IMR-90 (cell line): ENCODE data around the gene HCRTR1. TPM values are rescaled to one million over a fixed set of nuclear protein-coding genes. Genes with fewer than 3 reads are reported as not detected.

Experiments
- ATAC-seq: fragments of 200-7000 bp; cut with Tn5 transposase; 2 replicates; pipeline ENCODE4 v1.9.1; 2020; ENCODE audit warnings: low read depth, mild to moderate bottlenecking, moderate library complexity
- BruUV-seq: library from RNA; stranded (reverse); fragments of 400-500 nt; replicated peaks from 2 replicates; lab custom pipeline; 2021; lab: Mats Ljungman, UMichigan
- CTCF ChIA-PET: fragments of 300-600 bp; formaldehyde crosslinking; extraction: SDS; loops from one replicate; lab custom pipeline; 2021; ENCODE audit warnings: antibody characterized with exemption; lab: Yijun Ruan, JAX
- POLR2A ChIA-PET: fragments of 300-600 bp; sonication (Branson Sonifier 250); formaldehyde crosslinking; loops from one replicate; lab custom pipeline; 2022; ENCODE audit warnings: antibody characterized with exemption; ENCODE audit not compliant: unreplicated experiment; lab: Charles Lee
- DNase-seq: peaks from one replicate; pipeline ENCODE4 v3.0.0; 2013
- H2AFZ ChIP-seq: replicated peaks from 2 replicates; pipeline ENCODE3; 2013; ENCODE audit warnings: low read length, mild to moderate bottlenecking; ENCODE audit not compliant: poor library complexity
- H2AK5ac ChIP-seq: 2 replicates; pipeline ENCODE4 v1.6.1; 2013; ENCODE audit warnings: low read depth, low read length, inconsistent platforms
- H2AK9ac ChIP-seq: replicated peaks from 2 replicates; pipeline ENCODE3; 2013; ENCODE audit warnings: mild to moderate bottlenecking, low read depth, low read length, moderate library complexity; ENCODE audit not compliant: poor library complexity
- H2BK120ac ChIP-seq: 2 replicates; pipeline ENCODE4 v1.6.1; 2013; ENCODE audit warnings: low read depth, low read length, inconsistent platforms
- H2BK15ac ChIP-seq: 3 replicates; pipeline ENCODE4 v1.6.1; 2013; ENCODE audit warnings: low read depth, low read length, inconsistent platforms
- H2BK20ac ChIP-seq: 2 replicates; pipeline ENCODE4 v1.6.1; 2013; ENCODE audit warnings: low read depth, mild to moderate bottlenecking, inconsistent platforms, low read length, moderate library complexity
- H2BK5ac ChIP-seq: 2 replicates; pipeline ENCODE4 v1.6.1; 2013; ENCODE audit warnings: mild to moderate bottlenecking, low read depth, low read length, inconsistent platforms; ENCODE audit not compliant: poor library complexity, severe bottlenecking
- H3K14ac ChIP-seq: replicated peaks from 2 replicates; pipeline ENCODE4 v1.6.1; 2013; ENCODE audit warnings: low read depth, low read length, inconsistent platforms
- H3K18ac ChIP-seq: 2 replicates; pipeline ENCODE4 v1.6.1; 2013; ENCODE audit warnings: low read depth, low read length, control low read depth
- H3K23ac ChIP-seq: 2 replicates; pipeline ENCODE4 v1.6.1; 2013; ENCODE audit warnings: low read depth, low read length, inconsistent platforms
- H3K27ac ChIP-seq: 2 replicates; pipeline ENCODE4 v1.5.1; 2013; ENCODE audit warnings: mild to moderate bottlenecking, control low read depth, low read length; ENCODE audit not compliant: insufficient read depth
- H3K27me3 ChIP-seq: 2 replicates; pipeline ENCODE4 v1.6.1; 2013; ENCODE audit warnings: low read length; ENCODE audit not compliant: control insufficient read depth, insufficient read depth
- H3K36me3 ChIP-seq: 2 replicates; pipeline ENCODE4 v1.6.1; 2013; ENCODE audit warnings: low read length, mixed read lengths; ENCODE audit not compliant: control insufficient read depth, insufficient read depth
- H3K4ac ChIP-seq: 2 replicates; pipeline ENCODE4 v1.6.1; 2013; ENCODE audit warnings: low read depth, low read length, inconsistent platforms
- H3K4me1 ChIP-seq: 2 replicates; pipeline ENCODE4 v1.6.1; 2013; ENCODE audit warnings: low read length, mixed read lengths; ENCODE audit not compliant: control insufficient read depth, insufficient read depth
- H3K4me2 ChIP-seq: 2 replicates; pipeline ENCODE4 v1.6.1; 2013; ENCODE audit warnings: low read depth, mild to moderate bottlenecking, control low read depth, low read length, moderate library complexity
- H3K4me3 ChIP-seq: 2 replicates; pipeline ENCODE4 v1.5.1; 2013; ENCODE audit warnings: low read depth, mild to moderate bottlenecking, control low read depth, low read length, moderate library complexity; ENCODE audit not compliant: insufficient read depth
- H3K56ac ChIP-seq: 2 replicates; pipeline ENCODE4 v1.6.1; 2013; ENCODE audit warnings: low read length, inconsistent platforms; ENCODE audit not compliant: insufficient read depth; ENCODE audit errors: extremely low read depth
- H3K79me1 ChIP-seq, 2 experiments: 2 replicates each; pipeline ENCODE4 v1.6.1; 2013; ENCODE audit warnings: low read length in 2 of 2, inconsistent platforms in 1 of 2, low read depth in 1 of 2
- H3K9ac ChIP-seq: 2 replicates; pipeline ENCODE4 v1.6.1; 2013; ENCODE audit warnings: low read depth, low read length, control low read depth
- H3K9me1 ChIP-seq: 2 replicates; pipeline ENCODE4 v1.6.1; 2013; ENCODE audit warnings: low read length, inconsistent platforms; ENCODE audit not compliant: insufficient read depth
- H3K9me3 ChIP-seq: 2 replicates; pipeline ENCODE4 v1.6.1; 2013; ENCODE audit warnings: low read length; ENCODE audit not compliant: control insufficient read depth, insufficient read depth
- H4K20me1 ChIP-seq: 2 replicates; pipeline ENCODE4 v1.6.1; 2013; ENCODE audit warnings: low read length, inconsistent platforms; ENCODE audit not compliant: insufficient read depth
- H4K5ac ChIP-seq: 2 replicates; pipeline ENCODE4 v1.6.1; 2013; ENCODE audit warnings: mild to moderate bottlenecking, low read depth, low read length, control low read depth
- H4K8ac ChIP-seq, 2 experiments: 2 replicates each; pipeline ENCODE4 v1.6.1; 2013; ENCODE audit warnings: low read depth in 2 of 2, low read length in 2 of 2, control low read depth in 1 of 2, inconsistent platforms in 1 of 2
- H4K91ac ChIP-seq: 2 replicates; pipeline ENCODE4 v1.6.1; 2013; ENCODE audit warnings: low read depth, low read length, inconsistent platforms; ENCODE audit not compliant: insufficient read depth
- CEBPB ChIP-seq: IDR thresholded peaks from 2 replicates; pipeline ENCODE4 v1.6.1; 2012; ENCODE audit warnings: low read depth, low read length, improper control_type of control experiment
- FOS ChIP-seq: fragments of 150-350 bp; IDR thresholded peaks from 2 replicates; pipeline ENCODE4 v1.6.1; 2016; ENCODE audit warnings: low read depth, low read length
- MXI1 ChIP-seq: IDR thresholded peaks from 2 replicates; pipeline ENCODE4 v1.6.1; 2012; ENCODE audit warnings: low read depth, mild to moderate bottlenecking, low read length, moderate library complexity, borderline replicate concordance
- NFE2L2 ChIP-seq: fragments of 150-350 bp; IDR thresholded peaks from 2 replicates; pipeline ENCODE4 v1.6.1; 2016; ENCODE audit warnings: low read depth, mild to moderate bottlenecking, low read length
- POLR2A ChIP-seq: IDR thresholded peaks from 2 replicates; pipeline ENCODE4 v1.6.1; 2012; ENCODE audit warnings: mild to moderate bottlenecking, low read depth, low read length
- RAD21 ChIP-seq: IDR thresholded peaks from 2 replicates; pipeline ENCODE4 v1.6.1; 2012; ENCODE audit warnings: low read length, improper control_type of control experiment
- RCOR1 ChIP-seq: IDR thresholded peaks from 2 replicates; pipeline ENCODE4 v1.6.1; 2012; ENCODE audit warnings: mild to moderate bottlenecking, low read length, improper control_type of control experiment; ENCODE audit not compliant: insufficient replicate concordance
- RFX5 ChIP-seq: IDR thresholded peaks from 2 replicates; pipeline ENCODE4 v1.8.0; 2012; ENCODE audit warnings: low read depth, mild to moderate bottlenecking, low read length, moderate library complexity
- WGBS, 2 experiments: methylation state at CpG; one replicate each; pipeline versions ENCODE4 v1.1.5 to v1.1.7; 2013; ENCODE audit warnings: missing lambda C conversion rate in 2 of 2; ENCODE audit not compliant: insufficient read length in 1 of 2; ENCODE audit errors: extremely low coverage in 2 of 2; 5-methylcytosine and 5-hydroxymethylcytosine counted together
- dilution Hi-C: fragments of 300-500 bp; cut with HindIII; formaldehyde crosslinking; loops from one replicate; pipeline ENCODE4 v1.14.3; 2018; ENCODE audit warnings: low sequenced_read_pairs; ENCODE audit not compliant: unreplicated experiment
- in situ Hi-C: fragments of 300-500 bp; cut with MboI; formaldehyde crosslinking; loops from 3 replicates; pipeline ENCODE4 v1.14.3; 2019; ENCODE audit warnings: low sequenced_read_pairs, inconsistent platforms, mixed read lengths
- intact Hi-C: fragments of 100-400 bp; cut with micrococcal nuclease; formaldehyde crosslinking; loops from 2 replicates; pipeline ENCODE4 v1.10.0; 2022
- polyA plus RNA-seq, 3 experiments: library from polyadenylated mRNA; depleted of rRNA; stranded (reverse); fragments of >200 nt; gene quantifications; 2 replicates each; pipeline ENCODE4 v1.2.3, GENCODE V29; 2012; ENCODE audit warnings: low replicate concordance in 1 of 3
- total RNA-seq: library from RNA; depleted of rRNA; stranded (reverse); fragments of >200 nt; gene quantifications from 2 replicates; pipeline ENCODE4 v1.2.3, GENCODE V29; 2012
- TF ChIP-seq, protein P1 (sequence below): fragments of 150-350 bp; IDR thresholded peaks from 2 replicates; pipeline ENCODE4 v1.6.1; 2016; ENCODE audit warnings: low read depth, mild to moderate bottlenecking, low read length, moderate library complexity, borderline replicate concordance
- TF ChIP-seq, protein P2 (sequence below): fragments of 150-350 bp; IDR thresholded peaks from 2 replicates; pipeline ENCODE4 v1.6.1; 2017; ENCODE audit warnings: mild to moderate bottlenecking, antibody characterized with exemption, low read length, low read depth
- TF ChIP-seq, protein P3 (sequence below): conservative IDR thresholded peaks from 2 replicates; pipeline ENCODE4 v1.5.1; 2012; ENCODE audit warnings: mild to moderate bottlenecking, low read depth, low read length, improper control_type of control experiment

Gene HCRTR1
- total and polyA plus RNA-seq, 2 of the 4 experiments (the other 2 are of a cell fraction): not detected

DNA sequence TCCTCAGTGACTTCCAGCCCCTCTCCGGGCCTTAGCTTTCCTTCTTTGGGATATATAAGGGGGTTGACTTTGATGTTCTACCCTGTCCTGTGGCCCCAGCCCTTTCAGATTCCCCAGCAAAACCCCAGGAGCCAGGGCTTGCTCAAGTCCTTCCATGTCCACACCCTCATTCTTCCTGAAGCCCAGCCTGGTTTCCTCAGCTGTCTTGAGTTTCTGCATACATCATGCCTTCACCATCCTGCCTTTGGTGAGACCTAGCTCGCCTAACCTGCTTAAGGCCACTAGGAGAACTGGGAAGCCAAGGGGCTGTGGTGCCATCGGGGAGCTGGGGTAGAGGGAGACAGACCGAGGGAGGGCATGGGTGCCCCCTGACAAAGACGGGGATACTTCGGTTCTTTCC lies 44.4 kb downstream of the HCRTR1 start:
- H3K9me3 ChIP-seq: no peaks in the 10 kb centered on the region
- WGBS, 2 experiments: no CpG with 5 or more reads among the region's 6 CpGs

More for the DNA sequence above, 44.4 kb downstream of the HCRTR1 start:
- Histone ChIP-seq H3K27ac (no peak overlapping the region), H2BK5ac (no peak overlapping the region), H3K23ac (no peak overlapping the region), H4K8ac (no peak overlapping the region), H4K5ac (no peak overlapping the region), H4K20me1 (no peaks in the 10 kb centered on the region), H3K56ac (no peak overlapping the region), H2BK15ac (no peak overlapping the region), H2AK5ac (no peak overlapping the region; the same call in 1 of the 2 replicates), H3K27me3 (no peaks in the 10 kb centered on the region), H3K4me1 (peaks cover 3% of the 10 kb centered on the region), H3K9me1 (no peaks in the 10 kb centered on the region), H3K4me2 (no peak overlapping the region), H3K4ac (no peak overlapping the region), H2AFZ (no peak overlapping the region), H3K14ac (no peak overlapping the region), H3K18ac (no peak overlapping the region), H3K79me1 (peaks cover 0 to 3% of the 10 kb centered on the region in 2 experiments; a peak in 2 of 4 replicates), H4K91ac (no peak overlapping the region), H2AK9ac (no peak overlapping the region), H3K4me3 (no peak overlapping the region), H3K9ac (no peak overlapping the region), H2BK120ac (no peak overlapping the region), H2BK20ac (no peak overlapping the region), H3K36me3 (peaks cover 76% of the 10 kb centered on the region)
- dilution Hi-C loops: no loop called here
- no peak for DNase-seq
- ChIA-PET CTCF (no interaction called here), POLR2A (no interaction called here)
- no TSS peak for BruUV-seq
- no peak for ATAC-seq
- in situ Hi-C loops: loop anchor here (5.0 to 10.0 kb wide), 3 partner anchors 83 to 300 kb away; no protein-coding TSS in a partner anchor
- intact Hi-C loops: loop anchor here (5.0 kb wide), 1 partner anchor 300 kb away; no protein-coding TSS in a partner anchor
- no peak for TF ChIP-seq RCOR1
- TF ChIP-seq, protein P1, sequence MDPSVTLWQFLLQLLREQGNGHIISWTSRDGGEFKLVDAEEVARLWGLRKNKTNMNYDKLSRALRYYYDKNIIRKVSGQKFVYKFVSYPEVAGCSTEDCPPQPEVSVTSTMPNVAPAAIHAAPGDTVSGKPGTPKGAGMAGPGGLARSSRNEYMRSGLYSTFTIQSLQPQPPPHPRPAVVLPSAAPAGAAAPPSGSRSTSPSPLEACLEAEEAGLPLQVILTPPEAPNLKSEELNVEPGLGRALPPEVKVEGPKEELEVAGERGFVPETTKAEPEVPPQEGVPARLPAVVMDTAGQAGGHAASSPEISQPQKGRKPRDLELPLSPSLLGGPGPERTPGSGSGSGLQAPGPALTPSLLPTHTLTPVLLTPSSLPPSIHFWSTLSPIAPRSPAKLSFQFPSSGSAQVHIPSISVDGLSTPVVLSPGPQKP: no peak
- no peak for TF ChIP-seq CEBPB
- no peak for TF ChIP-seq MXI1
- TF ChIP-seq, protein P2, sequence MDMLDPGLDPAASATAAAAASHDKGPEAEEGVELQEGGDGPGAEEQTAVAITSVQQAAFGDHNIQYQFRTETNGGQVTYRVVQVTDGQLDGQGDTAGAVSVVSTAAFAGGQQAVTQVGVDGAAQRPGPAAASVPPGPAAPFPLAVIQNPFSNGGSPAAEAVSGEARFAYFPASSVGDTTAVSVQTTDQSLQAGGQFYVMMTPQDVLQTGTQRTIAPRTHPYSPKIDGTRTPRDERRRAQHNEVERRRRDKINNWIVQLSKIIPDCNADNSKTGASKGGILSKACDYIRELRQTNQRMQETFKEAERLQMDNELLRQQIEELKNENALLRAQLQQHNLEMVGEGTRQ: no peak
- TF ChIP-seq NFE2L2: no peak
- TF ChIP-seq, protein P3, sequence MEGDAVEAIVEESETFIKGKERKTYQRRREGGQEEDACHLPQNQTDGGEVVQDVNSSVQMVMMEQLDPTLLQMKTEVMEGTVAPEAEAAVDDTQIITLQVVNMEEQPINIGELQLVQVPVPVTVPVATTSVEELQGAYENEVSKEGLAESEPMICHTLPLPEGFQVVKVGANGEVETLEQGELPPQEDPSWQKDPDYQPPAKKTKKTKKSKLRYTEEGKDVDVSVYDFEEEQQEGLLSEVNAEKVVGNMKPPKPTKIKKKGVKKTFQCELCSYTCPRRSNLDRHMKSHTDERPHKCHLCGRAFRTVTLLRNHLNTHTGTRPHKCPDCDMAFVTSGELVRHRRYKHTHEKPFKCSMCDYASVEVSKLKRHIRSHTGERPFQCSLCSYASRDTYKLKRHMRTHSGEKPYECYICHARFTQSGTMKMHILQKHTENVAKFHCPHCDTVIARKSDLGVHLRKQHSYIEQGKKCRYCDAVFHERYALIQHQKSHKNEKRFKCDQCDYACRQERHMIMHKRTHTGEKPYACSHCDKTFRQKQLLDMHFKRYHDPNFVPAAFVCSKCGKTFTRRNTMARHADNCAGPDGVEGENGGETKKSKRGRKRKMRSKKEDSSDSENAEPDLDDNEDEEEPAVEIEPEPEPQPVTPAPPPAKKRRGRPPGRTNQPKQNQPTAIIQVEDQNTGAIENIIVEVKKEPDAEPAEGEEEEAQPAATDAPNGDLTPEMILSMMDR: no peak
- no peak for TF ChIP-seq POLR2A
- TF ChIP-seq RFX5: no peak
- no peak for TF ChIP-seq RAD21
- no peak for TF ChIP-seq FOS
